HG02981 (cell line): ENCODE results near the gene ARL17B.
"Not testable (repeated sequence)": the region's sequence is repeated elsewhere in the genome, so short reads cannot be mapped to it uniquely, and the experiment has no call there.

Experiments
- ATAC-seq: cut with Tn5 transposase; IDR thresholded peaks from one replicate; pipeline ENCODE4 v1.9.1; 2021; ENCODE audit warnings: mild to moderate bottlenecking, moderate library complexity; ENCODE audit not compliant: unreplicated experiment

ARL17B gene

DNA sequence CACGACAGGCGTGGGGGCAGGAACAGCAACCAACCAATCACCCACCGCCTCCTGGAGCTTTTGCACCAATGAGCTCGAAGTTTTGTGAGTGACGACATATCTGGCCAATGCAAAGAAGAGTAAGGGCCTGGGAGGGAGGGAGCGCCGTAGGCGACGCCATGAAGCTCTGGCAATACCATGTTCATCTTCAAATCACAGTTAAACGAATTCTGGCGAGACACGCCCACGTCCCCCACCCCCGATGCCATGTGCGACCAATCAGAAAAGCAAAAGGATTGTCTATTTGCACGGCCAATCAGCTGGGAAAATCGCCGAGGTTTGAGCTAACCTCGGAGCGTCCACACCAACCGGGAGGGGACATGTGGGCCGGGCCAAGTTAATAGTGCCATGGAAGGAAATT, at the start of gene ARL17B:
Gene ARL17B, minus strand, starts transcription at position 12 of the 400 bp plus-strand sequence. CDS start 3,369 bp downstream, outside the sequence.
- ATAC-seq, result peak; percentile 96

DNA sequence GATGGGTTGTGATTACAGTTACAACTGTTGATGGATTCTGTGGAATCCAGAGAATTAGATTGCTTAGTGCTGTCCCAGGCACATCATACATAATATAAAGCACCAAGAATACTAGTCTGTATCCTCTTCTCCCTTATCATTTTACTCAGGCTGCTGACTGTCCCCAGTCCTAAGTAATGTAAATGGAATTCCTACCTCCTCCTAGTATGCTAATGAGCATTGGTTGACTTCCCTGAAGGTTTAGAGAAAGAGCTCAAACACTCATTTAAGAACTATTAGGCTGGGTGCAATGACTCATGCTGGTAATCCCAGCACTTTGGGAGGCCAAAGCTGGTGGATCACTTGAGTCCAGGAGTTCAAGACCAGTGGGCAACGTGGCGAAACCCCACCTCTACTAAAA, 48.3 kb upstream of the ARL17B start:
- ATAC-seq, result not testable (repeated sequence)

- ATAC-seq, result not testable (repeated sequence)
Observed at GRCh38 chr17:46407155-46407554, 45.6 kb upstream of the ARL17B start.

GRCh38 chr17:46401033-46401787, 39.6 kb upstream of the ARL17B start:
- ATAC-seq, result not testable (repeated sequence)

DNA sequence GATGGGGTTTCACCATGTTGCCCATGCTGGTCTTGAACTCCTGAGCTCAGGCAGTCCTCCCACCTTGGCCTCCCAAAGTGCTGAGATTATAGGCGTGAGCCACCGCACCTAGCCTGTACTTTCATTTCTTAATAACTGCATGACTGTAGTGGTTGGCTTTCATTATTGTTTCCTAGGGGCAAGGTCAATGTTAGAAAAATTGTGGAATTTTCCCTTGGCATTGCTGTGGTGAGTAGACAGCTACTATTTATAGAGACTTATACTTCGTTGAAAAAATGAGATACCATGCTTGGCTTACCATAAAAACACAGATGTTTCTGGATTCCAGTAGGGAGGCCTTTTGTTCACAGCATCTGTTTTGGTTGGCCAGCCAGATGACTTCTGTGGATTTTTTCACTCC, 39.0 kb upstream of the ARL17B start:
- ATAC-seq, result not testable (repeated sequence)

DNA sequence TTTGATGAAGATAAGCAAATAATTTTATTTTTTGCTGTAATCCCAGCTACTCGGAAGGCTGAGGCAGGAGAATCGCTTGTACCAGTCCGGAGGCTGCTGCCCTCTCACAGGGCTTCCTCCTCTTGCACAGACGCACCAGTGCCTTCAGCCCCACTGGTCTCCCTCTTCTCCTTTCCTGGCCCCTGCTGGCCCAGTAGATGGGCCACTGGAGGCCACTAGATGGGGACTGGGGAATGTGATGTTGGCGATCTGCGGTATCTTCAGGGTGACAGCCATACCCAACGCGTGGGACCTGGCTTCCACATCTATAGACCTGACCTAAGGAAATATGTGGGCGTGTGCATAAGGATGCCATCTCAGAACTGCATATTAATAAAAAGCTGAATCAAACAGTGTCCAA, 38.4 kb upstream of the ARL17B start:
- not testable (repeated sequence) for ATAC-seq

DNA sequence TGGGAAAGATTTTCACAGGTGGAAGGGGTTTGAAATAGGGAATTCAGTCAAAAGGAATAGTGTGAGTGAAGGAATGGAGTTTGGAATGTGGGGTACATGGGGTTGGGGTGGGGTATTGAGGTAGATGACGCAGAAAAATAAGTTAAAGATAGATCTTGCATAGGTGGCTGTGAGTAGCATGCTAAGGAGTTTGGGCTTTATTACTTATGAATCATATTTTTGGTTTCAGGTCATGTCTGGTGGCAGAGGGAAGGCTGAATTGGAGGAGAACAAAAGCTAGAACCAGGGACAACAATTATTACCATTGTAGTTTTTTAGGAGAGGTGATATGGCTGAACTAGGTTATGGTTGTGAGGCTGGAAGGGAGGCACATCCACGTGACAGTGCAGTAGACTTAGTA, 34.7 kb upstream of the ARL17B start:
- not testable (repeated sequence) for ATAC-seq

DNA sequence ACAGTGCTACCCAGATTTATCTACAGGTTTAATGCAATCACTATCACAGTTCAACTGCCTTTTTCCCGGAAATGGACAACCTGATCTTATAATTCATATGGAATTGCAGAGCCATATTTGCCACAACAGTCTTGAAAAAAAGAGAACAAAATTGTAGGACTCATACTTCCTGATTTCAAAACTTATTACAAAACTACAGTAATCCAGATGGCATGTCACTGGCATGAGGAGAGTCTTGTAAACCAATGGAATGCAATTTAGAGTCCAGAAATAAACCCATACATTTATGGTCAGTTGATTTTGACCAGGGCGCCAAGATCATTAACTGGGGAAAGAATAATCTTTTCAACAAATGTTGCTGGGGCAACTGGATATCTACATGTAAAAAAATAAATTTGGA, 32.1 kb upstream of the ARL17B start:
- not testable (repeated sequence) for ATAC-seq

- ATAC-seq, result not testable (repeated sequence)
Observed at GRCh38 chr17:46385491-46385890, 23.9 kb upstream of the ARL17B start.

DNA sequence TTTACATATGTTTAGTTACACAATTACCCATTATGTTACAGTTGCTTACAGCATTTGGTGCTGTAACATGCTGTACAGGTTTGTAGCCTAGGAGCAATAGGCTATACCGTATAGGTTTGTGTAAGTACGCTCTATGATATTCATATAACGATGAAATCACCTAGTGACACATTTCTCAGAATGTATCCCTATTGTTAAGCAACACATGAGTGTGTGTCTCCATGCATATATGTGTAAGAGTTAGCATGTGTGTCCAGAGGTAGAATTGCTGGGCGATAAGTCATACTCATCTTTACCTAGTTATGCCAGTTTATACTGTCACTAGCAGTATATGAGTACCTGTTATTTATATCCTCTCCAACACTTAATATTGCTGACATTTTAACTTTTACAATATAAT, 21.6 kb upstream of the ARL17B start:
- not testable (repeated sequence) for ATAC-seq

DNA sequence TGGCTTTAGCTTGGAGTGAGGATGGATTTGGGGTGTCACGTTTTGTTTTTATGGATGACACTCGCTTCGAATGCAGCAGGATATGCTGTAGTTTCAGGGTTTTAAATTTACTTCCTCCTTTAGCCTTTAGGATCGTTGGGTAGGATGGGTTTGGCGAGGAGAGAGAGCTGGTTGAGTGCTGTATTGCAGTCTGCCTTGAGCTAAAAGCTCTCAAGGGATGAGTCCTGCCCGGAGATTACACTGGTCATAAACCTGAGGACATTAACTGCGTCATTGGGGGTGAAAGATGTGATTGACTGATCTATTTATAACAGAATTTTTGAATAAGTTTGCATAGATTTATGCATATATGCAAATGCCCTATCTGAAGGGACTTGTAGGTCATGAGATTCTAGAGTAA, 11.9 kb upstream of the ARL17B start:
- peak; percentile 47 for ATAC-seq

DNA sequence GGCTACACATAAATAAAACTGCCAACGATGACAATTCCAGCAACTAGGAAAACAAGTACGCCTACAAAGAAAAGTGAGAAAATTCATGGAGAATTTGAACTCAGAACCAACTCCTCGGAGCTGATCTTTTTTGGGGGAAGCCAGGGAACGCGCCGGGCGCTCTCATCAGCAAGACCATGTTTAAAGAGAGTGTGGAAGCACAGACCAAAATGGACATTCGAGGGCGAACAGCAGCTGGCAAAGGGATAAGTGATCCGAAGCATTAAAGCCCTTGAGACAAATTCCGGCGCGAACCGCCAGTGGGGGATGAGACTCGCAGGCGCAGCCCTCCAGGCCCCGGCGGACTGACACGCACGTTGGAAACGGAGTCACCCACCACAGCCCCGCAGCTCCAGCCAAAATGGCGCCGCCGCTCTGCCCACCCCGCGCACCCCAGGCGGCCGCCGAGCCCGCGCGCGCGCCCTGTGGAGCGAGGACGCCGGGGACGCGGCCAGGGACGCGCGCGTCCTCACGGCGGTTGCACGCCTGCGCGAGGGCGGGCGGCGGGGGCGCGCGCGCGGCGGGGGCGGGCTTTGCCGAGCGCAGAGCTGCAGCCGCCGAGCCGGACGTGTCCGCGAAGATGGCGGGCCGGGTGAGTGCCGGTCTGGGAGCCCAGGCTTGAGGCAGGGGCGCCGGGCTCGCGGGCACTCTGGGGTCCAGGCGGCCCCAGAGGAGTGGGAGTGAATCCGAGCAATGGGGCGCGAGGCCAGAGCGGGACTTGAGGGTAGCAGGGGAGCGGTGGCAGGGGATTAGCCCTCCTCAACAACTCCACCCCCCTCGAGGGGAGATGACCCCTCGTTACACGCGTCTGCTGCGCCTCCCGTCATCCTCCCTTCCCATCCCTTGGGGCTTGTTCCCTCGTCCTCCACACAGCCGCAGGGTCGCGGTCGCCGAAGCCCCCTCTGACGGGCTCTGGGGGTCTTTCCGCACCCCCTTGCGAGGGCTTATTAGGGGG, 11.0 kb upstream of the ARL17B start:
- ATAC-seq, result peak; percentile 65

DNA sequence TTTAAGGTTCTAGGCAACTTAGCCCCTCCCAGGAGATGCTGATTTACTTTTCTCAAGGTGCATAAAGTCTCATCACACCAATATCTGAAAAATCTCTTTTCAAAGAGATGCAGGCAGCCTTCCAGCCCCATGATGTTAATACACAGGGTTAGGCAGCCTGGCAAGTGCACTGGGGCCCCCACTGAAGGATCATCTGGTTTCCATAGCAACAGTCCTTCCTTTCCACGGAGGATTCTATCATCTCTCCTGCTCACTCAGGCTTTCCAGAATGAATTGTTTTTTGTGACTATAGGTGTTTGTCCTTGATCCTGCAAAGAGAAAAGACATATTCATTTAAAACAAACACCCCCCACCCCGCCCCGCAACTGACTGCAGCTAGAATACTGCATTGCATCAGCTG, 6.0 kb upstream of the ARL17B start:
- not testable (repeated sequence) for ATAC-seq

- ATAC-seq, result peak; percentile 29
Observed at GRCh38 chr17:46361145-46361735, 326 bp downstream of the ARL17B start.

DNA sequence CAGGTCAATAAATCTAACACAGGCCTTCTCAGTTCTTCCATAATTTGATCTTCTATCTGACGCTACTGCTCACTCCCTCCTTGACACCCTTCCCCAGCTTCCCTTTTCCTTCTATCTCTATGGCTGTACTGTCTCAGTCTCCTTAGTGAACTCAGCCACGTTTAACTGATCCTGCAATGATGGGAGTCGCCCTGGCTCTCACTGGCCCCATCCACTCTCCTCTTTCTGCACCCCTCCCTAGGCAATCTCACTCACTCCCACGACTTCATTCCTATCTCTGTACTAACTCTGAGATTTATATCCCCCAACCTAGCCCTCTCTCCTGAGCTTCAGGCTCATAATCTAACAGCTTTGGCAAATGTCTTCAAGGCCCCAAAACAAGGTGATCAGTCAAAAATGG, 7.7 kb downstream of the ARL17B start:
- not testable (repeated sequence) for ATAC-seq

- not testable (repeated sequence) for ATAC-seq
Observed at GRCh38 chr17:46349060-46349459, 12.5 kb downstream of the ARL17B start.

- not testable (repeated sequence) for ATAC-seq
Observed at GRCh38 chr17:46348345-46348744, 13.2 kb downstream of the ARL17B start.

GRCh38 chr17:46342131-46342530, 19.4 kb downstream of the ARL17B start:
- ATAC-seq, result not testable (repeated sequence)

- not testable (repeated sequence) for ATAC-seq
Observed at GRCh38 chr17:46341220-46341619, 20.3 kb downstream of the ARL17B start.

DNA sequence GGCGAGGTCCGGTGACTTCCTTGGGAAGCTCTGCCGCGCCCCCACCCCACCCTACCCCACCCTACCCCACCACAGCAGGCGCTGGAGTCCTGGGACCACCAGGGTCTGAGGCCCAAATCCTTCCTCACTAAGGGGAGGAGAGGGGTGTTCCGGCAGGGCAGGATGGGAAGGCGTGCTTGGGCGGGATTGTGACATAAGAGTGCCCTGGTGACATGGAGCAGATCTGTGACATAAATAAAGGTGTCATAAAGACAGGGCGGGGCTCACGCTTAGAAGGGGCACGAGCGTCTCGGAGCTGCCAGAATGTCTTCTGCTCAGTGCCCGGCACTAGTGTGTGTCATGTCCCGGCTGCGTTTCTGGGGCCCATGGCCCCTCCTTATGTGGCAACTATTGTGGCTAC, 66.7 kb downstream of the ARL17B start, which contains the start of gene LRRC37A:
Gene LRRC37A, plus strand, starts transcription at position 301 of the 400 bp plus-strand sequence. Its CDS starts 3 bp downstream, at position 304.
- not testable (repeated sequence) for ATAC-seq

DNA sequence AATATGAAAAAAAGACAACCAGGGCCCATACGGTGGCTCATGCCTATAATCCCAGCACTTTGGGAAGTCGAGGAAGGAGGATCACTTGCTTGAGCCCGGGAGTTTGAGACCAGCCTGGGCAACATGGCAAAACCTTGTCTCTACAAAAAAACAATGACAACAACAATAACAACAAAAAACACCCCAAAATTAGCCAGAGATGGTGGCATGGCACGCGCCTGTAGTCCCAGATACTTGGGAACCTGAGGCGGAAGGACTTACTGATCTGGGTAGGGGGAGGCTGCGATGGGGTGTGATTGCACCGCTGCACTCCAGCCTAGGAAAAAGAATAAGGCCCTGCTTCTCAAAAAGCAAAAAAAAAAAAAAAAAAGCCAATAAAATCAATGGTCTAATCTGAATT, 69.9 kb downstream of the ARL17B start:
- not testable (repeated sequence) for ATAC-seq
